Islet of Langerhans (tissue), 1 donor: Measurements from ENCODE around the gene INSR.
"Not testable (repeated sequence)": the region's sequence is repeated elsewhere in the genome, so short reads cannot be mapped to it uniquely, and the experiment has no call there.

Experiments used
- FAIRE-seq: peaks from one replicate; lab custom pipeline; 2011; peaks lifted over from hg19 to GRCh38; lab: Jason Lieb, UNC

Gene INSR

DNA sequence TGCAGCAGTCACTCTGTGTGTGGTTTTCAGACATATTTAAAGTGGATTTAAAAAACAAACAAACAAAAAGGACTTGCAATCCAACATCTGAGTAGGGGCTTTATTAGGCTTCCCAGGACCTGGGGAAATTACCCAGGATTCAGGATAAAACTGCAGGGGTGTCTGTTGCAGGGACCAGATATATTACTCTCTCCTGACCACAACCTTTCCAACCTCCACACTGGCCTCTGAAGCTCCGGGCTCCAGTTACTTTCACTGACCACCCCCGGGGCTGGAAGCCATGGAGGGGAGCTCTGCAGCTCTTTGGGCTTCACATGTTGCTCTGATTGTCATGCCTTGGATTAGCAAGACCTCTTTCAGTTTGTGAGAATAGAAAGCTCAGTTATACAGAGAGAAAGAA is 75.2 kb downstream of the INSR start:
- FAIRE-seq: no peak

DNA sequence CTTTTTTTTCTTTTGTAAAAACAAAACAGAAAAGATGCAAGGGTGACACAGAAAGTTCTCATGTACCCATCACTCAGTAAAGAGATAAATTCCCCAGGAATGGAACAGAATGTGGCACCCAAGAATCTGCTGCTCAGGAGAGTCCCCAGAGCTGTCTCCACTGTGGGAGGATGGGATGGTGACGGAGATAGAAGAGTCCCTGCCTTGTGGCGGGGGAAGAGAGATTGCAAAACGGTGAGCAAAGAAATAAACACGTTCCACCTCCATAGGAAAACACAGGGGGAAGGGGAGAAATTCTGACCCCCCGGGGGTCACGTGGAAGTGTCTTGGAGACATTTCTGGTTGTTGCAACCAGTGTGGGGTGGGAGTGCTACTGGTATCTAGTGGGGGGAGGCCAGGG is 76.4 kb downstream of the INSR start:
- FAIRE-seq: no peak

DNA sequence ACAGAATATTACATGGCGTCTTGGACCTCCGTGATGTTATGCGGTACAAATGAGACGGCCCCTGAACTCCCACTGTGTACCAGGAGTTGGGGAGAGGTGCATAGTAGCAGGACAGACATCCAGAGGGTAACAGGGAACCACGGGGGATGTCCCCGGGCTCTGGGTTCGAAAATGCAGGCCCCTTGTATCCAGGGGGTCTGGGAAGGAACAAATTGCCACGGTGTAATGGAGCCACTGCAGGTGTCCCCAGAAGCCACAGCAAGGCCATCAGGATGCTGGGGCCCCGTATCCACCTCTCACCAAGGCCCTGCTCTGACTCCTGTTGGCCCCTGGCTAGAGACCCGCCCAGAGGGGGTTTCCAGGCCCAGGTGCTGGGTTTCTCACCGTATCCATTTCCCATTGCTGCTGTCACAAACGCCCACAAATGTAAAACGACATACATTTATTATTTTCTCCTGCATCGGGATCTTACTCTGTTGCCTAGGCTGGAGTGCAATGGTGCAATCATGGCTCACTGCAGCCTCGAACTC is 77.8 kb downstream of the INSR start:
- FAIRE-seq: no peak

DNA sequence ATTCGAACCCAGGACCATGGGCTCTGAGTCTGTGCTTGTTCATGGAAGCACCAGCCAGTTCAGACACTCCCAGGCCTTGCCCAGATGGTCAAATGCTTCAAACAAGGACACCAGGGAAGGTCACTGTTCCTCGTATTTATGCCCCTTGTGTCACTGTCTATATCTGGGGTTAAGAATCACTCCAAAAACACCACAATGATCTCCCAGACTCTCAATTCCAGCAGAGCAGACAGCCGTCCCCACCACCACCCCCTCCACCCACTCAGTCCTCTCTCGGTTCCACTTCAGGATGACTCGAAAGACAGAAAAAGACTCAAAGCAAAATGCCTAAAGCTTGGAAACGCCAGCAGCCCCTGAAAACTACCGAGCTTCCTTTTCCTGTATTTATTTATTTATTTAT is 79.0 kb downstream of the INSR start:
- no peak for FAIRE-seq

DNA sequence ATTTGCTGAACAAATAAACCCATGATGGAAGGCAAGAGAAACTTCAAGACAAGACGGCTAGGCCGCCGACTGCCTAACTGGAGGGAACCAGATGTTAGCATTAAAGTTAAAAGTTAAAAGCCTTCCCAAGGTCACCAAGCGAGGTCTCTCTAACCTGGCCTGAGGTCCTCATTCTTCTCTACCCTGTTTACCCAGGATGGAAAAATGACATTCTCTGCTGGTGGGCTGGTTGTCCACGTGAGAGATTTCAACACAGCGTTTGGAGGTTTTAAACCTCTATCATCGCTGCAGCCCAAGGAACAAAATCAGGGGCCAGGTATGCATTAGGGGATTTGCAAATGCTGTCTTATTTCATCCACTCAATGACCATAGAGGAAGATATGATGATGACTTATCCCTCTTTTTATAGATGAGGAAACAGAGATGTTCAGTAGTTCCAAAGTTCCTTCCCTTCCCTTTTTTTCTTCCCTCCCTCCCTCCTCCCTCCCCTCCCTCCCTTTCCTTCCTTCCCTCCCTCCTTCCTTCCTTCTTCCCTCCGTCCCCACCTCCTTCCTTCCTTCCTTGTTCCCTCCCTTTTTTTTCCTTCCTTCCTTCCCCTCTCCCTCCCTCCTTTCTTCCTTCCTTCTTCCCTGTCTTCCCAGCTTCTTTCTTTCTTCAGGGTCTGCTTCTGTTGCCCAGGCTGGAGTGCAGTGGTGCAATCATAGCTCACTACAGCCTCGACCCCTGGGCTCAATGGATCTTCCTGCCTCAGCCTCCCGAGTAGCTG is 79.7 kb downstream of the INSR start:
- FAIRE-seq: no peak

DNA sequence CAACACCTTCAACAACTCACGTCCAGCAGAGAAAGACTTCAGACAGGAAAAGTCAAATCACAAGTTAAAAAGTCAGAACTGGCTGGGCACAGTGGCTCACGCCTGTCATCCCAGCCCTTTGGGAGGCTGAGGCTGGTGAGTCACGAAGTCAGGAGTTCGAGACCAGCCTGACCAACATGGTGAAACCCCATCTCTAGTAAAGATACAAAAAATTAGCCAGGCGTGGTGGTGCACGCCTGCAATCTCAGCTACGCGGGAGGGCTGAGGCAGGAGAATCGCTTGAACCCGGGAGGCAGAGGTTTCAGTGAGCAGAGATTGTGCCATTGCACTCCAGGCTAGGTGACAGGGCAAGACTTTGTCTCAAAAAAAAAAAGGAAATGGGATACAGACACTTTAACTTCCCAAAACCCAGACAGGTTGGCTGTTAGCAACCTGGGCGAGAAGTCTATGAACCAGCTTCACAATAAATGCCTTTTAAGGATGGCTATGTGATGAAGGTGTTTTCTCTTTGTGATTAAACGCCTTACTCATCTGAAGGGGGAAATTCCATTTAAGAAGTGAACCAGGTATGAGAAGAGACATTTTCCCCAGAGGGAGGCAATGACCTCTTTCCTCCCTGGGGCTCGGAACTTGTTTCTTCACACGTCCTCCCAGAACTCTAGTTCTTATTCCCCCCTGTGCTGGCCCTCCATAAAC is 80.4 kb downstream of the INSR start:
- FAIRE-seq: no peak

DNA sequence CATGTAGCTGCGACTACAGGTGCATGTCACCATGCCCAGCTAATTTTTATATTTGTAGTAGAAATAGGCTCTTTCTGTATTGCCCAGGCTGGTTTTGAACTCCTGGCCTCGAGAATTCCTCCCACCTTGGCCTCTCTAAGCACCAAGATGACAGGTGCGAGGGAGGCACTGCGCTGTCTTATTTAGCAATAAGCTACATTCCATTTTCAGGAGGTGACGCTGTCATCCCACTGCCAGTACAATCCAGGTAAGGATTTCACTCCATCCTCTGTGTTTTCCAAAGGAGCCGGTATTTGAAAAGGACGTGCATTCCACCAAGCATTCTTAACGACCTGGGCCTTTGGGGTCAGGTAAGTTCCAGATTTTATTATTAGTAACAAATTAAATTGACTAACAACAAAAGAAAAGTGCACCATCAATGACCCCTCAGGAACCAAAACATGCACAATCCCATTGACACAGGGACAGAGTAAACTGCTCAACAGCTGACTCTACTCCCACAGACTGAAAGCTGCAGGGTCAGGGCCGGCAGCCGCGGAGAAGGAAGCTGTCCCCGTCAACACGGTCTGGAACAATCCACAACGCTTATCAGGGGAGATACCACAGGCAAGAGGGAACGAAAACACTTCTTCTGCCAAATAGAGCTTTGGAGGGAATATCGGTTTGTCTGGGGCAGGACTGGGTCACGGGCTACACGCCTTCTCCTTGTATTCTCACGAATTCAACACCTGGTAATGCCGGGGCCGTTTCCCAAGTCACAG is 82.8 kb downstream of the INSR start:
- no peak for FAIRE-seq

DNA sequence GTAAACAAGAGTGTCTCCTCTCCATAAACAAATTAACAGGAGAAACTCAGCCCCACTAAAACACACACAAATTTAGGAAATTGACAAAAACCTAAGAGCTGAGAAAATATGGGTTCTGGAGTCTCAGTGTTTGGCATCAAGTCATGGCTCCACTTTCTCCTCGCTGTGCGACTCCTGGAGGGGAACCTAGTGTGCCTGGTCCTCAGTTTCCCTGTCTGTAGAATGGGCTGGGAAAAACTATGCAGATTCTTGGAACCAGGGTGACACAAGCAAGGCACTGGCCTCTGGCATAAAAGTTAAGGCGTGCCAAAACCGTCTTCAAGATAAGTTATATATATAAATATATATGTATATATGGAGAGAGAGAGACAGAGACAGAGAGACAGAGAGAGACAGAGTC is 83.9 kb downstream of the INSR start:
- no peak for FAIRE-seq

DNA sequence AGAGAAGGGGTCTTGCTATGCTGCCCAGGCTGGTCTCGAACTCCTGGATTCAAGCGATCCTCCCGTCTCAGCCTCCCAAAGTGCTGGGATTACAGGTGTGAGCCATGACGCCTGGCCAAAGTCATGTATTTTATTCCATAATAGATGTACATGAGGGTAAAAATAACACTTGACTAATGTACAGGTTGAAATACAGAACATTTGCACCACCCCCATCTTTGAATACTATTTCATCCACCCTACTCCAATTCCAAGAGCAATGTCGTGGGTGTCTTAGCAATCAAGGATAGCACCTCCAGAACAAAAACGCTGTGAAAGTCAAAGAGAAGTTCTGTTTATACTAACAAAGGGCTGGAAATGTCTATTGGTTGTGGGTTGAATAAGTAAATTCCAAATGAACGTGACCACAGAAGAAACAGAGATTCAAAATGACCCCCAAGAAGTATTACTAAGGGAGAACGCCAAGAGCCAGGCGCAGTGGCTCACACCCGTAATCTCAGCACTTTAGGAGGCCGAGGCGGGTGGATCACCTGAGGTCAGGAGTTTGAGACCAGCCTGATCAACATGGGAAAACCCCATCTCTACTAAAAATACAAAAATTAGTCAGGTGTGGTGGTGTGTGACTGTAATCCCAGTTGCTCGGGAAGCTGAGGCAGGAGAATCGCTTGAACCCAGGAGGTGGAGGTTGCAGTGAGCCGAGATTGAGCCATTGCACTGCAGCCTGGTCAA is 84.5 kb downstream of the INSR start:
- not testable (repeated sequence) for FAIRE-seq

DNA sequence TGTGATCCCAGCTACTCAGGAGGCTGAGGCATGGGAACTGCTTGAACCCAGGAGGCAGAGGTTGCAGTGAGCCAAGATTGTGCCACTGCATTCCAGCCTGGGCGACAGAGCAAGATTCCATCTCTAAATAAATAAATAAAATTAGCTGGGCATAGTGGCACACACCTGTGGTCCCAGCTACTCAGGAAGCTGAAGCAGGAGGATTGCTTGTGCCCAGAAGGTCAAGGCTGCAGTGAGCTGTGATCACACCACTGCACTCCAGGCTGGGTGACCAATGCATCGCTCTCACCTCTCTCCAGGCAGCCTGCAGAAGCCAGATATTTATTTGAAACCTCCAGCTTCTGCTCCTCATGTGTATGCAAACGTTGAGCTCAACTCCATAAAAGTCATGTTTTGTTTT is 85.2 kb downstream of the INSR start:
- not testable (repeated sequence) for FAIRE-seq

DNA sequence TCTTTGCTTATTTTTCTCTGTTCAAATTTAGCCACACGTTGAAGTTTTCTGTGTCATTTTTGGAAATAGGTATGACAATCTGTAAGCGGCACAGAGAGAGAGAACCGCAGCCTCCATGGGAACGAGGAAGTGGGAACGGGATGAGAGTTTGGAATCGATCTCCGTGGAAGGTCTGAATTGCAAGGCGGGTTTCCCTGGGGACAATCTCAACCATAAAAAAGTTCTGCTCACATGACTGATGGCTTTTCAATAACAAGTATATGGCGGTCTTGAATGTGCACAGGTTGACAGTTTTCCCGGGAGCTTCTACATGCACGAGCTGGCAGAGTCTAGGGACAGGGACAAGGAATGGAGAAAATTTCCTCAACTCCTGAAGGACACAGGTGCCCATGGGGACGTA is 90.9 kb downstream of the INSR start:
- FAIRE-seq: no peak

DNA sequence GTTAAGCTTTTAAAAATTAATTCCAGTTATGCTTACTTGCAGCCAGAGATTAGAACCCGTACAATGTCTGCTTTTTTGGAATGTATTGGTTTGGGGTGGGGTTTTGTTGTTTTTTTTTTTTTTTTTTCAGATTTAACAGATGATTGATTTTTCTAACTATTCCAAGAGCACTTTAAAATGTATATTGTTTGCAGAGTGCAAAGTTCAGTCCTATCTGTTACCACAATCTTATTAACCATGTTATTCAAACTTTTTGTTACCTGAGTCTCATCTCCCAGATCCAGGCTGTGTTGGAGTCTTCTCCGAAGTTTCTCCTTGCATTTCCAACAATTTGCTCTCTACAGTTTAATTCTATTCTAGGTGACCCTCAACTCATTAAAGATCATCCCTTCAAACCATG is 91.3 kb downstream of the INSR start:
- FAIRE-seq: no peak

DNA sequence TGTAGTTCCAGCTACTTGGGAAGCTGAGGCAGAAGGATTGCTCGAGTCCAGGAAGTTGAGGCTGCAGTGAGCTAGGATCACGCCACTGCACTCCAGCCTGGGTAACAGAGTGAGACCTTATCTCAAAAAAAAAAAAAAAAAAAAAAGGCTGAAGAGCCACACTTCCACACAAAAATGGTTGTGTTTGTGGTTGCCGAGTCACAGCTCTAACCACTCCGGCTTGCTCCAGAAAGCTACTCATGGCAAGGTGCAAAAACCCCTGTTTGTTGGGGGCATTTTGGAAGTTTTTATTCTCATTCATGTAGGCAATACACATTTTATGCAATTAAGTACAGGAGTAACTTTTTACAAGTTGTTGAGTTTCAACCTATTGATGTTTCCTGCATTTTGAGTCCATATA is 93.5 kb downstream of the INSR start:
- FAIRE-seq: no peak

DNA sequence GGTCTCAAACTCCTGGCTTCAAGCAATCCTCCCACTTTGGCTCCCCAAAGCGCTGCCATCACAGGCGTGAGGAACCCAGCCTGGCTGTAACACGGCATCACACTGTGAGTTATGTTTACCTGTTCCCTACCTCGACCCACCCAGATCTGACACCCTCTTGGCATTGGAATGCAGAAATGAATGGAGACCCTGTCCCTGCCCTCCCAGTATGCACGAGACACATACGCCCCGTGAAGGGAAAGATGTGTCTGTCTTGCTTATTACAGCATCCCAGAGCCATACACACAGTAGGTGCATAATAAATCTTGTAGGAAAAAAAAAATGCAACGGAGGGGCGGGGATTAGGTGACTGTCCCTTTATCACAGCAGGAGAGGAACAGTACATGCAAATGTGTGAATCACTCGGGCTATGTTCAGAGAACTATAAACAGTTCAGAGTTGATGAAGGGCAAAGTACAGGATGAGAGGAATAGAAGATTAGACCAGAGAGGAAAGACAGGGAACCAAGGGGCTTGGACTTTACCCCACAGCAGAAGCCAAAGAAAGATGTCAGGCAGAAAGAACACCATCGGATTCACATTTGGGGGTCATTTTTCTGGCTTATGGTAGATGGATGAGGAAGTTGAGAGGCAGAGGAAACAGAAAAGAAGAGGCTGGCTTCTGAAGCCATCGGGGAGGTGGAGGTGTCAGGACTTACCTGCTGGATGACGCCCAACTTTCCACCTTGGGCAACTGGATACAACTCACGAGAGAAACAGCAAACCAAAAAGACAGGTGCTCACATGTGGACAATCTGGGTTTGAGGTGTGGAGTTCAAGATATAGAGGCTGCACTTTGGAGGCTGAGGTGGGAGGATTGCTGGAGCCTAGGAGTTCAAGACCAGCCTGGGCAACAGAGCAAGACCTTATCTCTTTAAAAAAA is 94.3 kb downstream of the INSR start:
- no peak for FAIRE-seq

DNA sequence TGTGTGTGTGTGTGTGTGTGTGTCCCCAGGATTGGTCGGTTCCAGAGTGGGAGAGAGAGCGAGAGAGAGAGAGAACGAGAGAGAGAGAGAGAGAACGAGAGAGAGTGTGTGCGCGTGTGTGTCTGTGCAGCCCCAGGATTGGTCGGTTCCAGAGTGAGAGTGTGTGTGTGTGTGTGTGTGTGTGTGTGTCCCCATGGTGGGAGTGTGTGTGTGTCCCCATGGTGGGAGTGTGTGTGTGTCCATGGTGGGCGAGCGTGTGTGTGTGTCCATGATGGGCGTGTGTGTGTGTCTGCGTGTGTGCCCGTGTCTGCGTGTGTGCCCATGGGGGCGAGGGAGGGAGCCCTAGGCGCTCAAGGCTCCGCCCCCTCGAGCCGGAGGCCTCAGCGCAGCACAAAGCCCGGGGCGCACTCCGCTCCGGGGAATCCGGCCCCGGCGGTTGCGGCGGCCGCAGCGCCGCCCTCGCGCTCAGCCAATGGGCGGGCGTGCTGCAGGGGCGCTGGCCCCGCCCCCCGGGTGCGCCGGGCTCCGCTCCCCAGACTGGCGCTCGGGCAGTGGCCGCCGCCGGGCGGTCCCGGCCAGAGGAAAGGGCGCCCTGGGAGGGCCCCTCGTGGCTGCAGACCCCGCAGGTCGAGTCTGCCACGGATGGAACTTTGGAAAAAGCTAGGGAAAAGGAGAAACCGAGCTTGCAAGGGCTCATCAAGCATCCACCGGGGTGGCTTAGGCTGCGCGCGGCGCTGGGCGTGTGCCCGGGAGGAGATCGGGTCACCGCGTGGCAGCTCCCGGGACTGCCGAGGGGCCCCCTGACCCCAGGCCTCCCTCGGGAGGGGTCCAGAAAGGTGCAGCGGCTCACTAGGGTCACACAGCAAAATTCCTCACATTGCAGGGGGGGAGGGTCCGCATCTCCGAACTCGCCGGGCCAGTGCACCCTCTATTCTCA is 96.2 kb downstream of the INSR start:
- no peak for FAIRE-seq

DNA sequence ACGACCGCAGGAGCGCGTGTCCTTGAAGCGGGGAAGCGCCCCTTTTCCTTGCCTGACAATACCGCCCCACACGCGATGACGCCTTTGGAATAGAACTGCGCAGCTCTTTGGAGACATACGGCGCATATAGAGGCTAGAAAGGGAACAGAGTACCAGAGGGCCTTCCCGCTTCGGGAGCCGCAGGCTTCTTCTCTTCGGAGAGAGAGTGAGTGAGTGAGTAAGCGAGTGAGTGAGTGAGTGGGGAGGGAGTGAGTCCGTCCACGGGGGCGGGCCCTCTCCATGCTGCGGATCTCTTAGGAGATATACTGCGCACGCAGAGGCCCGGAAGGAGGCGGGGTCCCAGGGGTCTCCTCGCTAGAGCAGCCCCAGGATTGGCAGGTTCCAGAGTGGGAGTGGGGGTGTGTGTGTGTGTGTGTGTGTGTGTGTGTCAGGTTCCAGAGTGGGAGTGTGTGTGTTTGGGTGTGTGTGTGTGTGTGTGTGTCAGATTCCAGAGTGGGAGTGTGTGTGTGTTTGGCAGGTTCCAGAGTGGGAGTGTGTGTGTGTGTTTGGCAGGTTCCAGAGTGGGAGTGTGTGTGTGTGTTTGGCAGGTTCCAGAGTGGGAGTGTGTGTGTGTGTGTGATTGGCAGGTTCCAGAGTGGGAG is 97.0 kb downstream of the INSR start:
- FAIRE-seq: no peak

DNA sequence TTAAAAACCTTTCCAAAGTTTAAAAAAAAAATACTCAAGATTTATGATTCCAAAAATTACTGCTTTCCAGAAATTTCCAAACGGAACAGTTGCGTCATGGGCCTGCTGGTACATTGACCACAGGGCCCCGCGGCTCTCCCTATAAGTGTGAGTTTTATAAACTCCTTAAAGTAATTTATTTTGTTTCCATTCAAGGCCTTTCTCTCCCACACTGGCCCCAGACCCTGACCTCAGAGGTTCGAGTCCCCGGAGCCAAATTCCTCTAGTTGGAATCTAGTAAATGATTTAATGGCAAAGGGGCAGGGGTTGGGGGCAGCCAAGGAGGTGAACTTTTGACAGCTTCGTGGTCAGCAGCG is 97.5 kb downstream of the INSR start:
- FAIRE-seq: no peak

DNA sequence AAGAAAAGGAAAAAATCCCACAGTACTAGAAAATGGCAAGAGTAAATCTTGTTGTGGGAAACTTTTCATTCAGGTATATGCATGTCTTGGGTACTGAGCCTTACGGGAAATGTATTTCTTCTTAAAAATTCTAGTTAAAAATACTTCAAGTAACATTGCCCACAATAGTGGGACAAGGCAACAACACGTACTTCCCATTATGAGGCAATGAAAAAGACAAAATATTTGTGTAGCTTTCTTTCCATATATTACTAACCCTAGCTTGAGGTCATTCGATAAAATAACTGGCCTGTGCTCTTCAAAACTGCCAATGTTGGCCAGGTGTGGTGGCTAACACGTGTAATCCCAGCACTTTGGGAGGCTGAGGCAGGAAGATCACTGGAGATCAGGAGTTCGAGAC is 99.2 kb downstream of the INSR start:
- no peak for FAIRE-seq

DNA sequence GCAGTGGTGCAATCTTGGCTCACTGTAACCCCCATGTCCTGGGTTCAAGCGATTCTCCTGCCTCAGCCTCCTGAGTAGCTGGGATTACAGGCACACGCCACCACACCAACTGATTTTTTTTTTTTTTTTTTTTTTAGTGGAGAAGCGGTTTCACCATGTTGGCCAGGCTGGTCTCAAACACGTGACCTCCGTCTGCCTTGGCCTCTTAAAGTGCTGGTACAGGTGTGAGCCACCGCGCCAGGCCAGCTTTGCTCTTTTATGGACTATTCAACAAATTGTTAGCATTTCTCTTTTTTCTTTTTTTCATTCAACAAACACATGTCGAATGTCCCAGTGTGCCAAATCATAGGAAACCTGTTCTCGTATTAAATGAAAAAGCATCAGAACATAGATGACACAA is 99.6 kb downstream of the INSR start:
- no peak for FAIRE-seq
